H1 (cell line): Measurements from ENCODE around the gene TMEM212. TPM values are rescaled to one million over a fixed set of nuclear protein-coding genes. Genes with fewer than 3 reads are reported as not detected.

ENCODE experiments used
- CEBPB ChIP-seq: IDR thresholded peaks from 2 replicates; pipeline ENCODE4 v1.6.1; 2012; ENCODE audit warnings: low read depth, low read length
- CHD2 ChIP-seq: IDR thresholded peaks from 2 replicates; pipeline ENCODE4 v1.6.1; 2012; ENCODE audit warnings: low read length, improper control_type of control experiment
- EGR1 ChIP-seq: IDR thresholded peaks from 2 replicates; pipeline ENCODE4 v1.6.1; 2011; ENCODE audit warnings: low read depth, low read length, borderline replicate concordance
- HDAC2 ChIP-seq, 2 experiments: fragments of 300-600 bp in 1 of 2; sonication (generic) in 1 of 2; IDR thresholded peaks; 2 replicates each; pipeline ENCODE4 v1.6.1; 2011 to 2012; ENCODE audit warnings: low read depth in 2 of 2, low read length in 2 of 2, mild to moderate bottlenecking in 2 of 2, moderate library complexity in 2 of 2, borderline replicate concordance in 1 of 2, inconsistent platforms in 1 of 2
- KDM1A ChIP-seq: fragments of 200-600, 300-600 bp; sonication (generic); IDR thresholded peaks from 2 replicates; pipeline ENCODE4 v1.7.1; 2016; ENCODE audit warnings: mild to moderate bottlenecking, low read length, borderline replicate concordance
- KDM4A ChIP-seq: IDR thresholded peaks from one replicate; pipeline ENCODE4 v1.7.1; 2012; ENCODE audit warnings: low read depth, mild to moderate bottlenecking, moderate library complexity, low read length, inconsistent platforms; ENCODE audit not compliant: severe bottlenecking
- NANOG ChIP-seq: IDR thresholded peaks from 2 replicates; pipeline ENCODE4 v1.6.1; 2011; ENCODE audit warnings: low read length, low read depth, mild to moderate bottlenecking, inconsistent platforms; ENCODE audit not compliant: insufficient read depth, poor library complexity, severe bottlenecking
- SP2 ChIP-seq: IDR thresholded peaks from 2 replicates; pipeline ENCODE4 v1.6.1; 2012; ENCODE audit warnings: mild to moderate bottlenecking, low read length, inconsistent platforms
- TBP ChIP-seq: IDR thresholded peaks from 2 replicates; pipeline ENCODE4 v1.6.1; 2011; ENCODE audit warnings: low read depth, low read length, improper control_type of control experiment
- polyA plus RNA-seq, 7 experiments: library from polyadenylated mRNA; depleted of rRNA in 3 of 7; stranded (reverse) in 5 of 7; unstranded in 2 of 7; fragments of >200 nt in 5 of 7; fragments of 200-250 nt in 2 of 7; gene quantifications; 1 replicate in 5 of 7; 2 replicates in 1 of 7; 4 replicates in 1 of 7; pipeline versions ENCODE4 v1.2.1 to v1.2.3, GENCODE V29; 2011 to 2013; ENCODE audit warnings: missing spikeins in 2 of 7, mixed read lengths in 2 of 7
- total RNA-seq: library from RNA; stranded (reverse); fragmentation: NEBNext Ultra II Directional; extraction: Animal tissue kit (Norgen Biotek cat#: 25700); gene quantifications from 2 replicates; pipeline ENCODE4 v1.2.1, GENCODE V29; 2021

TMEM212 gene
- total and polyA plus RNA-seq, 2 of the 8 experiments (the other 6 are each of a cell fraction or from before 2014, with no cell fraction given) = not detected

- TF ChIP-seq EGR1 = no peak
- no peak for TF ChIP-seq KDM1A
- TF ChIP-seq TBP = no peak
- TF ChIP-seq CEBPB = no peak
- TF ChIP-seq KDM4A = no peak
- TF ChIP-seq NANOG = no peak
- no peak for TF ChIP-seq CHD2
- no peak for TF ChIP-seq SP2
- TF ChIP-seq HDAC2 (IDR thresholded peaks at IDR 0.05; ENCODE audit: borderline replicate concordance in 1 of 2, low read depth in 2 of 2, low read length in 2 of 2) = no peak
Observed at GRCh38 chr3:171850320-171850959, 7.3 kb downstream of the TMEM212 start (continued).
